Measurements from ENCODE around the gene NADK2.

Gene NADK2

DNA sequence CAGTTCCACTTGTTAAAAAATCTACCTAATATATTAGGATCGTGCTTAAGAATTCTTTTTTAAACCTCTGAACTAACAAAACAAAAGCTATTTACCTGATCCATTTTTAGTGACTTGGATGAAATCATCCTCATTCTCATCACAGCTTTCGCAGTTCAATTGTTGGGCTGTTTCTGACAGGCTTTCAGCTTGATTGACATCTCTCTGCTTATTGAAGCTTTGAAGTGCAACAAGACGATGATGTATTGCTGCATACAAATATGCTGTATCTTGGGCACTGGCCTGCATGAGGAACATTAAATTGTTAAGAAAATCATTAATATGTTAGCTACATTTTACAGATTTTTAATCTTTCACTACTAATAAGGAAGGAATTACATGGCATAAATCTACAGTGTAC, 9.5 kb upstream of the NADK2 start:
- no peak for DNase-seq (ENCODE audit: low read depth)
- H3K4me3 ChIP-seq (ENCODE audit: low read depth, low read length): no peak overlapping the region

DNA sequence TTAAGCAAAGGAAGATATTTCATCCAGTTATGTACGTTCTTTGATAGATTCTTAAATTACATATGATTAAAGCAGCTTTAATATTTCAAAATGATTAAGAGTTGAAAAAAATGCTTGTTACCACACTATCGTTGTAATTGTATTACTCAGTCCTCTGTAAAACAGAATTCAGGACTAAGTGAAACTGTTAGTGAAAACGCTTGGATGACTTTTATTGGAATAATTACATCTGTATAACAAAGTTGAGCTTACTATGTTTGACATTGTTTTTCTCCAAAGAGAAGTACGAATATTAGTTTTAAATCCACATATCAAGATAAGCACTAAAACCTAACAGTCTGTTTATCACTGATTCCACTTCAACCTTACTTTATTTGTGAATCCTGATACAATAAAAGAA, 8.7 kb upstream of the NADK2 start:
- H3K4me3 ChIP-seq (ENCODE audit: low read depth, low read length): no peak overlapping the region
- no peak for DNase-seq (ENCODE audit: low read depth)

DNA sequence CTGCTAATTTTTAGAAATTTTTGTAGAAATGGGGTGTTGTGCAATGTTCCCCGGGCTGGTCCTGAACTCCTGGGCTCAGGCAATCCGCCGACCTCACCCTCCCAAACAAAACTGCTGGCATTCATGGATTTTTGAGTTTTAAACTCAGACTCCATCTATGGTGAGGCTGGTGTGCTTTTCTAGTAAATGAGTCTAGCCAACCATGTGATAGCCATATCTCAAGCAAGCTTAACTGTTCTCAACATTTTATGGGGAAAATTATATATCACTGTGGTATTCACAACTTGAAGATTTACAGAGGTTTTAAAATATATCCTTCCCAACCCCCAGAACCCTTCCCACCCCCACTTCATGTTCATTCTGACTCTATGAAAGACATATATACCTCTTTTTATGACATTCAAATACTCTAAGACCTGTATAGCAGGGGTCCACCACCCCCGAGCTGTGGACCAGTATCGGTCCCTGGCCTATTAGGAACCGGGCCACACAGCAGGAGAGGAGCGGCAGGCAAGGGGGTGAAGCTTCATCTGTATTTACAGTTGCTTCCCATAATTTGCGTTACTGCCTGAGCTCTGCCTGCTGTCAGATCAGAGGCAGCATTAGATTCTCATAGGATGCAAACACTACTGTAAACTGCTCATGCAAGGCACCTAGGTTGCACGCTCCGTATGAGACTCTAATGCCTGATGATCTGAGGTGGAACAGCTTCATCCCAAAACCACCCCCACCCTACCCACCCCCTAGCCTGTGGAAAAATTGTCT, 4.5 kb upstream of the NADK2 start:
- H3K4me3 ChIP-seq (ENCODE audit: low read depth, low read length): no peak overlapping the region
- no peak for DNase-seq (ENCODE audit: low read depth)

DNA sequence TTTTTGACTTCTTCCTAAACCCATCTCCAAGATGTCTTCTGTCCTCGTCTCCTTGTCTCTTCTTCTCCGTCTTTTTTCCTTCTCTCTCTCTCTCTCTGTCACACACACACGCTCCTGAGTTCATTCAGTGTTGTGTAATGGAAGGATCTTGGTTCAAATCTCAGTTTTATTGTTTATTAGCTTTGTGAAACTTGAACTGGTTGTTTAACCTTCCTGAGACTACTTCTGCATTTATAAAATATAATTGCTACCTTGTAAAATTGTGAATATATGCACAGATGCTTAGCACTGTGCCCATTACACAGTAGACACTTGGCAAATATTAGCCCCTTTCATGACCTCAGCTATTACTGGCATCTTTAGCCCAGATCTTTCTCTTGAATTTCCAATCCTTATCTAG, 2.4 kb upstream of the NADK2 start:
- DNase-seq (ENCODE audit: low read depth): no peak
- H3K4me3 ChIP-seq (ENCODE audit: low read depth, low read length): no peak overlapping the region

DNA sequence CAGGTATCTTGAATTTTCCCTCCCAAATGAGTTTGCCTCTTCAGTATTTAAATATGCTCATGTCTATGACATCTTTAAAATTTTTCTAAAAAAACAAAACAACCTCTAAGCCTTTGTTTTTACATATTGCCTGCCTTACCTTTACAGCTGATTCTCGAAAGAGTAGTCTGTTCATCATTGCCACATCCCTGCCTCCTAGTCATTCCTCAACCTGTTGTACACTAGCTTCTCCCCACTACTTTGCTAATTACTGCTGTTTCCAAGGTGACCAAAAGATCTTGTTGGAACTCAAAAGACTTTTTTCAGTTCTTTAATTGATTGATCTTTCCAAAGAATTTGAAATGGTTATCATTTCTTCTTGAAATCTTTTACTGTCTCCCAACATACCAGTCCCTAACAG, 1.9 kb upstream of the NADK2 start:
- H3K4me3 ChIP-seq (ENCODE audit: low read depth, low read length): no peak overlapping the region
- no peak for DNase-seq (ENCODE audit: low read depth)

DNA sequence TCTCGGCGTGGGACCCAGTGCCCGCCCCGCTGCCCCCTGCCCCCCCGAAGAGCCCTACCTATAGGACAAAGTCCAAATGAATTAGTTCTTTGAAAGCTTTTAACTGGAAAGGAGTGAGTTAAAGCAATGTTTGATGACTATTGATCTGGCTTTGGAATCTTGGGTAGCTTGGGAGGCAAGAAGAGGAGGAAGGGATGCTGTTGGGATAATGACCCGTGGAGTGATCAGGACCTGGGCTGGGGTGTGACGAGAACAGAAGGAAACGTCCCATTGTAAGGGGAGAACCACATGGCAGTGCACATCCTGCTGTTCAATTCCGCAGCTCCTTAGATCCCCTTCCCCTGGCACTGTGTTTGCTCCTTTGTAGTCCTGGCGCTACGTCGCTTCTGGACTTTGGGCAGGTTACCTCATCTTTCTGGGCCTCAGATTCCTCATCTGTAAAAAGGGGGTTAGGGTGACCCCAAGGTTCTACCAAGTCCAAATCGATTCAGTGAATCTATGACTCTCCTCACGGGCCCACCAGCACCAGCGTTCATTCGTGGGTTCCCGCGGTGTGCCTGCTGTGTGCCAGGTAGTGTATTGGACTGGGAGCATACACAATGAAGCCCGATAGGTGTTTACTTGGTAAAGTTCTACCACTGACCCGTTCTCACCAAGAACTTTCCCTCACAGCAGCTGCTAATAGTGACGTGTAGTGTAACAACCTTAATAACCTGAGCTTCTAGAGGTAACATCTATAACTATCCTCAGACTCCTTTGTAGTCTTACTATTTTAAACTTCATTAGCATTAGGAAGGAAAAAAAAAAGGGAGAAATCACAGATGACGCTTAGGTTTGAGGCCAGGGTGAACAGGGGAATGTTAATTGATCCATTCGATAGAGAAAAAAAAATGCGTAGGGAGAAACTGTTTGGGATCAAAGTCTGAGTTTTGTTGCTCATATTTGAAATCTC, 1.1 kb upstream of the NADK2 start:
- DNase-seq (ENCODE audit: low read depth): no peak

DNA sequence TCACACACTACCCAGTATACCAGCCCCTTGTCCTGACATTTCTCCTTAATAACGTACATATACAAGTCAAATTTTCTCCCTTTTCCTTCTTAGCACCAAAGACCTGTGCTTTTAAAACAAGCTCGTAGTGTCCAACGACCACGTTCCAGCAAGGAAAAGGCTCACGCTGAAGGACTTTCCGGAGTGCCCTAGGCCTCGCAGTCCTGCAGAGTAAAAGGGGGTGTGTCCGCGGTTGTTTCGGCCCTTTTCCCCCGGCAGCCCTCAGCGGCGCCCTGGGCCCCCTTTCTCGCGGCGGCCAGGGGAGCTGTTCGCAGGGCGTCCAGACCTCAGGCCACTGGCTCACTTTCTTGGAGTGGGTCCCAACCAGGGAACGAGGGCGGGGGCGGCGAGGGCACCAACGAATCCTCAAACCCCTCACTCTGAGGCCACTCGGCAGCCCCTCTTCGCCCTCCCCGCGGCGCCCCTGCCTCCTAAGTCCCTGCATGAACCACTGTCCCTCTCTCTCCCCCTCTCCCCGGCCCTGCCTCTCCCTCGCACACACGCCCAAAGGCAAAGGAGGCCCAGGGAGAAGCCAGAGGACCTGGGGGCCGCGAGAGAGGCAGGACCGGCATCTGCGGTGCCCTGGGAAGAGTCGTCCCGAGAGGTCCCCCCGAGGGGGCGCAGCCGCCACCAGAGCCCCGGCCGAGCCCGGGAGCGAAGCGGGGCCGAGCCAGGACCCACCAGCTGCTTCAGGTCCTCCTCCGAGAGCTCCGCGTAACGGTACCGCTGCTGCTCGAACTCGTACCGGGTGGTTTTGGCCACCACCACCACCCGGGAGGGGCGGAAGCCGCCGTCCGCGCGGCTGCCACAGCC, 720 bp downstream of the NADK2 start:
- H3K4me3 ChIP-seq (ENCODE audit: low read depth, low read length): peak overlapping the region; percentile 84
- no peak for DNase-seq (ENCODE audit: low read depth)

More for the DNA sequence above, 1.1 kb upstream of the NADK2 start:
- H3K4me3 ChIP-seq (ENCODE audit: low read depth, low read length): peak overlapping the region; percentile 84

DNA sequence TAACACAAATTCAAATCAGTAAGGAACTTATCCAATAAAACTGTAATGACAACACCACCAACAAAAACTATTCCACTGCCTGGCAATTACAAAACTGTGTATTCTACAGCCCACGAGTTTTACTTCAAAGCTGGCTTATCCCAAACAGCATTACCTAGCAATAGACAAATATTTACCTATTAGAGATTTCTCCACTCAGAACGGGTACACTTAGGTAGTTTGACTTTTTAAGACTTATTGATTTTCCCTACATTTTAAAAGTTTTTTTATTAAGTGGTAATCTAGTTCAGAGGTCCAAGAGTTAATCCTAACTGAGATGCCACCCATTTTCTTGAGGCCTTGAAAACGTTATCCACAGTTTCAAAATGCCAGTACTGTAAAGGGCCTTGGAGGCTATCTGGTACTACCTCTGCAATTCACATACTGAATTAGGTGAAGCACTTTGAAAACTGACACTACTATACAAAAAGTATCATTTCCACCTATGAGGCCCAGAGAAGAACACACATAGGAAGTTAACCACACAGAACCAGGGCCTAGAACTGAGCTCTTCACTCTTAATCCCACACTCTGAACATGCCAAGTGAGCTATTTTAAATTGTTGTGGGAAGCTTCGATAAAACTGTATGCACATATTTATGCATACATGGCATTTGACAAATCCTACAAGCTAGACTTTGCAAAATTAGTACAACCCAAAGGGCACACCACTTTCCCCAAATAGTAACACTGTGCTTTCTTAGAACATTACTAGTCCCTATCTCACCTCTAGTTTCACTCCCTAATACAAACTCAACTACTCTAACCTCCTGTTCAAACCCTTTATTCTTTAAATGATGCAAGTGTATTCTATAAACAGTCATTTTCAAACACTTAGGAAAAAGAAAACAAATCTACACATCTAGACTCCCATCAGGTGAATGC, 2.1 kb downstream of the NADK2 start:
- peak overlapping the region; percentile 84 for H3K4me3 ChIP-seq (ENCODE audit: low read depth, low read length)
- DNase-seq (ENCODE audit: low read depth): no peak

DNA sequence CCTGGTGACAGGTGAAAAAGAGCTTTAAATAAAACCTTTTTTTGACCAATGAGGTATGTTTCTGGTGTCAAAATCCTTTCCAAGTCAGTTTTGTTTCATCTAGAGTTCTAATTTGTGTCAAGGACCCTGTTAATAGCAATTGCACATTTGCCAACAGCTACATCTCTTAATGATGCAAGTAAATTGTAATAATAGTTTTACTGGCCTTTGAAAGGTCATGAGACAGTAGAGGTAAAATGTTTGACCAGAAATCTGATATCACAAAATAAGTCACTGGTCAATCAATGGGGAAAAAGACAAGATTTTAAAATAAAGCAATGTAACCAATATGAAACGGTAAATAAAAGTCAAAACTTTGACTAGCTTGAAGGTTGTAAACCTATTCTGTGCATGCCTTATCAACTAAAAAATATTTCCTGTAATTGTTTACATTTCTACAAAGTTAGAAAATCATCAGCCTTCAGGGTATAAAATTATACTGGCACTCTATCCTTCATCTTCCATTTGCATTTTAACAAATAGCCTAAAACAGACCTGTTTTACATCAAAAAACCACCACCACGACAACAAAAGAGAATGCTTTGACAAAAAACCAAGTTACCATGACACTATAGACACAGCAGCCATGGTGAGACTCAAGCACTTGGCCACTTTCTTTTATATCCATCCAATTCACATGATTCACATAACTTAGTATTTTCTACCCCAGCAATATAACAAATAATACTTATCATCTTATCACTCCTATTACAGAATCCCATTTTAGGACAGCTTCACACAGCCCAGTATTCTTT, 3.0 kb downstream of the NADK2 start:
- DNase-seq (ENCODE audit: low read depth): no peak
- no peak overlapping the region for H3K4me3 ChIP-seq (ENCODE audit: low read depth, low read length)

DNA sequence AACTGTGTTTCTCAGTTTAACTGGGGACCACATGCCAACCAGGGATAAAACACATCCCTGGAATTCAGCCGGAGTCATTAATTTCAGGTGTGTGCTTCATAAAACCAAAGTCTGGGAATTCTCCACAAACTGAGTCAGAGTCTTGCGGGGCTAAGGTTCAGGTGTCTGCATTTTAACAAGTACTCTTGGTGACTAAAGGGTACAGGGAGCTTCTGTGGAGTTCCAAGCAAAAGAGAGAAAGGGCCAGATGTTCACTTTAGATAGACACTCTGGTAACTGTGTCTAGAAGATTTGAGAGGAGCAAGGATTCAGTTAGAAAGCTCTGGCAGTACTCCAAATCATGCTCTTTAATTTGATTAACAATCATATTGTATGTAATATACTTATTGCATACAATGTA, 4.0 kb downstream of the NADK2 start:
- no peak overlapping the region for H3K4me3 ChIP-seq (ENCODE audit: low read depth, low read length)
- no peak for DNase-seq (ENCODE audit: low read depth)

DNA sequence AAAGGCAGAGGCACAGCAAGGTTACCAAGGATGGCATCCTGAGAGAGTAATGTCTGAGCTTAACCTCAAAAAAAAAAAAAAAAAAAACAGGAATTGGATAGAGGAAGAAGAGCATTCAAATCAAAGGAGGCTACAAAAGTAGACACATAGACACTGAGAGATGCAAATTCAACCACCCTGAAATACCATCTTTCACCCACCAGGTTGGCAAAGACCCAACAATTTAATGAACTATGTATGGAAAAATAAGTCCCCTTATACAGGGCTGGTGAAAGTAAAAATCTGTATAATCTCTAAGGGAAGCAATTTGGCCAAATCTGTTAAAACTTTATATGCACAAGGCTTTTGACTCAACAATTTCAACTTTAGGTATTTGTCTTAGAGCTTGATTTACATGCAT, 4.9 kb downstream of the NADK2 start:
- DNase-seq (ENCODE audit: low read depth): no peak
- H3K4me3 ChIP-seq (ENCODE audit: low read depth, low read length): no peak overlapping the region

DNA sequence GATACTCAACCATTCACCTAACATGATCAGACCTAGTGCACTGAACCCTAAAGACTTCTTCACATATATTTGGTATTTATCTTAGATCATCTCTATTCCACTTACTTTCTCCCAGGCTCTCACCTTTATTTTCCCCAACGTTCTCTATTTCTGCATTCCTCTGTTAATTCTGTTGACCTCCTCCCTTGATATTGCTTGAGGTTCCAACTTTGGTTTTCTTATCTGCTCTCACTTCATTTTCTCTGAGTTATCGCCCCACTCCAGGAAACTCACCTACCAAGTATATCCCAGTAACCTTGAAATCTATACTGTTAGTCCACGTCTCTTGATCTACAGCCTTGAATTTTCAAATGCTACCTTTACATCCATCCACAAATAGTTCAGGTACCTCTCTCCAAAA, 9.2 kb downstream of the NADK2 start:
- DNase-seq (ENCODE audit: low read depth): no peak
- H3K4me3 ChIP-seq (ENCODE audit: low read depth, low read length): no peak overlapping the region

DNA sequence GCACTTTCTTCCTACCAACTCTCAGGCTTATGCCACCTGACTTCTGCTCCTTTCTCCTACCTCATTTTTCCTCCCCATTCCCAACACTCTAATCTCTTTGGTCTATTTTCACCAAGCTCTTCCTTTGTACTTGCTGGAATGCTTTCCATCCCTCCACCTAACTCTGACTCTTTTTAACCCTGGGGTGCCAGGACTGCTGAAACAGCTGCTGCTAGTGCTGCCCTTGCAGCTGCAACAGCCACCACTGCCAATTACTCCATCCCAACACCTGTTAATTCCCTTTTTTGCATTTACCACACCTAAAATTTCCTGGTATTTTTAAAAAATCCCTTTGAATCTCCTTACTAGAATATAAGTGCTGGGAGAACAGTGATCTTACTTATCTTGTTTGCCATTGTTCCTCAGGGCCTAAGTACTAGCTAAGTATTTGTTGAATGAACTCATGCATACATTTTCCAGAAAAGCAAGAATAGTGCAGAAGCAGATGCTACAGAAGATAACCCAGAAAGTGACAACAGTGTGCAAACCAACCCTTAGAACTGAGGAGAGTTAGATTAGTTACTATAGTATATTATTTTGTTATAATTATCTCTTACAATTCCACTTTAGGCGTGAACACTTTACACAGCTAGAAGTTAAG, 11.5 kb downstream of the NADK2 start:
- H3K4me3 ChIP-seq (ENCODE audit: low read depth, low read length): no peak overlapping the region
- no peak for DNase-seq (ENCODE audit: low read depth)

DNA sequence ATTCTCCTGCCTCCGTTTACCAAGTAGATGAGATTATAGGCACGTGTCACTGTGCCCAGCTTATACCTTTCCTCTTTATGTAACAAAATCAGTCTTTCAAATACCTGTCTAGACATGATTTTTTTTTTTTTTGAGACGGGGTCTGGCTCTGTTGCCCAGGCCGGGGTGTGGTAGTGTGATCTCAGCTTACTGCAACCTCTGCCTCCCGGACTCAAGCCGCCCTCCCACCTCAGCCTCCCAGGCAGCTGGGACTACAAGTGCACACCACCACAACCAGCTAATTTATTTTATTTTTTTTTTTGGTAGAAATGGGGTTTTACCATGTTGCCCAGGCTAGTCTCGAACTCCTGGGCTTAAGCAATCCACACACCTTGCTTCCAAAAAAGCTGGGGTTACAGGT, 13.2 kb downstream of the NADK2 start:
- no peak overlapping the region for H3K4me3 ChIP-seq (ENCODE audit: low read depth, low read length)
- DNase-seq (ENCODE audit: low read depth): no peak

DNA sequence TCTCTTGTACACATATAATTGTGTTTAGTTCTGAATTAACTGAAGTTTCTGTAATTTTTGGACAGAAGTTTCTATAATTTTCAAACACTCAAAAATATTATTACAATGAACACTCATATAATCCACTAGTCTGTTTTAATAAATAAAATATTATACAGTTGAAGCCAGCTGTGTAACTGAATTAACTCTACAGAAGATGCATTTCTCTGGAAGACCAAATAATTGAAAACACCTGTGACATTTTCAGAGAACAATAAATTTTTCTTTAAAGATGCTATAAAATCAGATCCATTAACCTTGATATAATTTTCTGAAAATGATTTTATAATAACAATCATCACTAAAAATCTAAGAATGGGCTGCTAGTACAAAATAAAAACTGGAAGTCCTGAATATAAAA, 14.7 kb downstream of the NADK2 start:
- DNase-seq (ENCODE audit: low read depth): no peak
- H3K4me3 ChIP-seq (ENCODE audit: low read depth, low read length): no peak overlapping the region

DNA sequence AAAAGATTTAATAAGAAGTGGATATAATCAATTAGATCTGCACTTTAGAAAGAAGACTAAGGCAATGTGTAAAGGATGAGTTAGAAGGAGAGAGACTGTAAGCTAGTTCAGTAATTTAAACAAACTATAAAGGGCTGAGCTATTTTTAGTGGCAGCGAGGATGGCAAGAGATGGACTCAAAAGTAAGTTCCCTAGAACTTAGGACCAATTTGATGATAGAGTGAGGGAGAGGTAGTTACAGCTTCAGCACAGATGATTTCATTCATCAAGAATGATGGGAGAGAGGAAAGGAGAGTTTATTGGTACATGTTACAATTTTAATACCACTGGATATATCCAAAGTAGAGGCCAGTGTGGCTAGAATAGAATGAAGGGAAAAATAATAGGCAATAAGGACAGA, 19.1 kb downstream of the NADK2 start:
- H3K4me3 ChIP-seq (ENCODE audit: low read depth, low read length): no peak overlapping the region
- no peak for DNase-seq (ENCODE audit: low read depth)

DNA sequence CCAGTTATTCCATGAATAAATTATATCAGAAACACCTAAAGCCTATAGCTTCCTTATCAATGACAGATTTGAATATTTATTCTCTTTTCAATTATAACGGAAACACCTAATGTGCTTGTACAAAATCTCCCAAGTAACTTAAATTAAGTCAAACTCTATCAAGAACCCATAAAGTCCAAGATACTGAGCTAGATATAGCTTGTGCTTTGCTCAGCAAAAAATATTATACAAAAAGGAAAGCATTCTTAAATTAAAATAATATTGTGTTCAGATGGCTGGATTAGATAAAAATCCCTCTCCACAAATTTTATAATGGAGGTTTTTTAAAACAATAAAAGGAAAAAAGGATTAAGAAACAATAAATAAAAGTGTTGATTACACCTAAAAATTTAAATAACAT, 23.7 kb downstream of the NADK2 start:
- no peak for DNase-seq (ENCODE audit: low read depth)
- H3K4me3 ChIP-seq (ENCODE audit: low read depth, low read length): no peak overlapping the region

DNA sequence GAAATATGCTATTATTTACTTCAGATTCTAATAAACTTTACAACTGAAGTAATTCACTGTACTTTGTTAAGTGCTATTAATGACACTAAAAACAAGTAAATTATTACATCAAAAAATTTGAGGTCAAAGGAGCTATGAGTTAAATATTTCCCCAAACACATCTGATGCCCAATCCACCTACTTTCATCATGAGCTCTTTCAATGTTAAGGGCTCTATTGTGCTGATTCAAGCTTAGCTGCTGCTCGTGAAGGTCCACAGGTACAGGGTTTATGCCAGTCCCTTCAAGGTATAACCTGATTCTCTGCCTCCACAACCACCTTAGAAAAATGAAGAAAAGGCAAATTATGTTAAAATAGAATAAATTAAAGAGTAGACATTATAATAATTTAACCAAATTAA, 24.2 kb downstream of the NADK2 start:
- H3K4me3 ChIP-seq (ENCODE audit: low read depth, low read length): no peak overlapping the region
- DNase-seq (ENCODE audit: low read depth): no peak

Data from skeletal muscle cell (primary cell).